Lung (tissue), 12 donors: ENCODE results near the gene ADAMTS2. TPM values are rescaled to one million over a fixed set of nuclear protein-coding genes. Genes with fewer than 3 reads are reported as not detected.

Source experiments
- ATAC-seq: fragments of 200-7000 bp; cut with Tn5 transposase; one replicate; pipeline ENCODE4 v1.9.1; 2020; ENCODE audit warnings: moderate number of reproducible peaks; ENCODE audit not compliant: insufficient read depth, low FRiP score
- DNase-seq, 3 donors: peaks; one replicate each; pipeline ENCODE4 v3.0.0-alpha.2; 2013 to 2017
- H3K27ac ChIP-seq, 2 donors: one replicate each; pipeline ENCODE4 v1.5.1; 2013; ENCODE audit warnings: mild to moderate bottlenecking in 2 of 2, moderate library complexity in 2 of 2, control low read depth in 1 of 2, inconsistent platforms in 1 of 2, low read depth in 1 of 2, low read length in 1 of 2
- H3K27me3 ChIP-seq, 3 donors: one replicate each; pipeline ENCODE4 v1.5.1; 2013; ENCODE audit warnings: low read length in 2 of 3; ENCODE audit not compliant: control insufficient read depth in 3 of 3, insufficient read depth in 3 of 3
- H3K36me3 ChIP-seq, 4 donors: one replicate each; pipeline ENCODE4 v1.5.1; 2013; ENCODE audit warnings: low read length in 4 of 4, mild to moderate bottlenecking in 1 of 4, moderate library complexity in 1 of 4; ENCODE audit not compliant: control insufficient read depth in 4 of 4, insufficient read depth in 4 of 4
- H3K4me1 ChIP-seq, 5 donors: one replicate each; pipeline ENCODE4 v1.5.1; 2013; ENCODE audit warnings: low read length in 5 of 5, mild to moderate bottlenecking in 2 of 5, moderate library complexity in 1 of 5; ENCODE audit not compliant: control insufficient read depth in 5 of 5, insufficient read depth in 5 of 5
- H3K4me3 ChIP-seq: one replicate; pipeline ENCODE4 v1.5.1; 2013; ENCODE audit warnings: mild to moderate bottlenecking, control low read depth, moderate library complexity
- H3K9ac ChIP-seq, 2 donors: one replicate each; pipeline ENCODE4 v1.5.1; 2013; ENCODE audit warnings: low read length in 2 of 2, control low read depth in 1 of 2; ENCODE audit not compliant: insufficient read depth in 1 of 2
- H3K9me3 ChIP-seq, 4 donors: one replicate each; pipeline ENCODE4 v1.5.1; 2013; ENCODE audit warnings: low read length in 3 of 4, mild to moderate bottlenecking in 1 of 4, moderate library complexity in 1 of 4; ENCODE audit not compliant: control insufficient read depth in 4 of 4, insufficient read depth in 3 of 4
- CTCF ChIP-seq: IDR thresholded peaks from 2 replicates; pipeline ENCODE4 v1.5.1; 2012; ENCODE audit warnings: mild to moderate bottlenecking; ENCODE audit errors: control extremely low read depth, extremely low read depth
- WGBS, 2 donors: extraction: QIAGEN DNeasy Blood & Tissue Kit; methylation state at CpG; one replicate each; pipeline ENCODE4 v1.1.7; 2013; 5-methylcytosine and 5-hydroxymethylcytosine counted together
- polyA plus RNA-seq, 2 donors: library from polyadenylated mRNA; stranded (reverse); fragments of 200-250 nt; gene quantifications; one replicate each; pipeline ENCODE4 v1.2.1, GENCODE V29; 2013
- total RNA-seq, 2 donors: library from RNA; depleted of rRNA in 1 of 2; stranded (reverse); fragments of >200 nt in 1 of 2; gene quantifications; one replicate each; pipeline ENCODE4 v1.2.1, GENCODE V29; 2014 to 2021
- donor health status: control.
- donor health status: control.
- donor health status: Bipolar disorder and iron deficiency.
- donor health status: healthy.
- donor health status: DM: yes; HTN: yes; CAD: no.

Gene ADAMTS2
- total and polyA plus RNA-seq, 4 donors: 9.3 to 45.5 (median 28.7) TPM

- no peak for ATAC-seq
- 81 to 87% methylated on average over 5 of the region's 5 CpGs for WGBS, 2 donors
- H3K4me1 ChIP-seq: no peaks in the 10 kb centered on the region
Observed at GRCh38 chr5:179371121-179371510, 25.9 kb upstream of the ADAMTS2 start.

GRCh38 chr5:179370490-179371120 lies 25.3 kb upstream of the ADAMTS2 start:
- ATAC-seq (no peak), DNase-seq (no peak)
- Histone ChIP-seq H3K27ac (no peak overlapping the region), H3K9ac (no peak overlapping the region), H3K27me3 (no peaks in the 10 kb centered on the region), H3K36me3 (no peaks in the 10 kb centered on the region), H3K4me3 (no peak overlapping the region), H3K4me1 (no peaks in the 10 kb centered on the region), H3K9me3 (no peaks in the 10 kb centered on the region)
- TF ChIP-seq CTCF: no peak
- 78 to 88% methylated on average over 24 of the region's 24 CpGs for WGBS, 2 donors

More at GRCh38 chr5:179371121-179371510, 25.9 kb upstream of the ADAMTS2 start:
- no peak for DNase-seq
- Histone ChIP-seq H3K4me3 (no peak overlapping the region), H3K36me3 (no peaks in the 10 kb centered on the region), H3K27ac (no peak overlapping the region), H3K9ac (no peak overlapping the region), H3K9me3 (no peaks in the 10 kb centered on the region), H3K27me3 (no peaks in the 10 kb centered on the region)
- no peak for TF ChIP-seq CTCF

GRCh38 chr5:179369530-179369884 lies 24.2 kb upstream of the ADAMTS2 start:
- Histone ChIP-seq H3K9ac (no peak overlapping the region), H3K4me3 (no peak overlapping the region), H3K9me3 (no peaks in the 10 kb centered on the region), H3K36me3 (no peaks in the 10 kb centered on the region), H3K27me3 (no peaks in the 10 kb centered on the region), H3K27ac (no peak overlapping the region), H3K4me1 (no peaks in the 10 kb centered on the region)
- DNase-seq (no peak), ATAC-seq (no peak)
- no peak for TF ChIP-seq CTCF
- WGBS, 2 donors: 68 to 76% methylated on average over 6 of the region's 6 CpGs
